Panc1 (cell line): ENCODE results near the gene FAM174C. TPM values are rescaled to one million over a fixed set of nuclear protein-coding genes. Genes with fewer than 3 reads are reported as not detected.
A peak's percentile ranks its signal among the peaks of the same experiment; 100 is the strongest.

Source experiments
- ATAC-seq: fragments of 200-7000 bp; cut with Tn5 transposase; 2 replicates; pipeline ENCODE4 v1.9.1; 2020; ENCODE audit warnings: mild to moderate bottlenecking, moderate library complexity
- BruUV-seq: library from RNA; stranded (reverse); fragments of 400-500 nt; replicated peaks from 2 replicates; lab custom pipeline; 2021; lab: Mats Ljungman, UMichigan
- CTCF ChIA-PET: fragments of 300-600 bp; sonication (Branson Sonifier 250); formaldehyde crosslinking; loops from one replicate; lab custom pipeline; 2022; ENCODE audit warnings: antibody characterized with exemption; lab: Charles Lee
- POLR2A ChIA-PET: fragments of 300-600 bp; sonication (Branson Sonifier 250); formaldehyde crosslinking; loops from one replicate; lab custom pipeline; 2022; ENCODE audit warnings: antibody characterized with exemption; lab: Charles Lee
- DNase-seq: peaks from one replicate; pipeline ENCODE4 v3.0.0-alpha.2; 2010; ENCODE audit warnings: low read depth, low spot score
- H3K27ac ChIP-seq: 2 replicates; pipeline ENCODE4 v1.5.1; 2011; ENCODE audit warnings: mild to moderate bottlenecking, low read length, inconsistent platforms
- H3K27me3 ChIP-seq: fragments of 200-500 bp; sonication (Bioruptor generic); 2 replicates; pipeline ENCODE4 v1.6.0; 2014; ENCODE audit warnings: low read length, inconsistent platforms; ENCODE audit not compliant: control insufficient read depth, insufficient read depth
- H3K36me3 ChIP-seq: fragments of 200-500 bp; sonication (Bioruptor generic); 2 replicates; pipeline ENCODE4 v1.5.1; 2014; ENCODE audit warnings: inconsistent platforms, mild to moderate bottlenecking, low read length, moderate library complexity; ENCODE audit not compliant: control insufficient read depth, insufficient read depth
- H3K4me1 ChIP-seq: 2 replicates; pipeline ENCODE4 v1.5.1; 2011; ENCODE audit warnings: inconsistent platforms, mild to moderate bottlenecking, low read length, moderate library complexity; ENCODE audit not compliant: control insufficient read depth, insufficient read depth
- H3K4me3 ChIP-seq, 2 experiments: 2 replicates each; pipeline ENCODE4 v1.5.1; 2011 to 2012; ENCODE audit warnings: low read depth in 2 of 2, low read length in 2 of 2, mild to moderate bottlenecking in 2 of 2, inconsistent platforms in 1 of 2, moderate library complexity in 1 of 2
- H3K9me3 ChIP-seq: fragments of 200-500 bp; sonication (Bioruptor generic); 2 replicates; pipeline ENCODE4 v1.5.1; 2014; ENCODE audit warnings: low read depth, mild to moderate bottlenecking, inconsistent platforms, low read length, moderate library complexity; ENCODE audit not compliant: control insufficient read depth, insufficient read depth
- CTCF ChIP-seq: fragments of 450-650 bp; IDR thresholded peaks from 2 replicates; pipeline ENCODE4 v1.5.1; 2017; ENCODE audit warnings: mild to moderate bottlenecking
- POLR2AphosphoS5 ChIP-seq: IDR thresholded peaks from 2 replicates; pipeline ENCODE4 v1.6.1; 2012; ENCODE audit warnings: mild to moderate bottlenecking, low read depth, low read length, moderate library complexity
- REST ChIP-seq, 2 experiments: IDR thresholded peaks; 2 replicates each; pipeline ENCODE4 v1.6.1; 2011 to 2012; ENCODE audit warnings: low read depth in 2 of 2, control low read depth in 1 of 2, low read length in 1 of 2, mild to moderate bottlenecking in 1 of 2, moderate library complexity in 1 of 2; ENCODE audit not compliant: insufficient read depth in 1 of 2
- SIN3A ChIP-seq: IDR thresholded peaks from 2 replicates; pipeline ENCODE4 v1.6.1; 2012; ENCODE audit warnings: low read depth, mild to moderate bottlenecking, low read length, moderate library complexity, borderline replicate concordance; ENCODE audit not compliant: insufficient read depth
- TCF7L2 ChIP-seq: IDR thresholded peaks from 2 replicates; pipeline ENCODE4 v1.6.1; 2011; ENCODE audit warnings: mild to moderate bottlenecking, low read depth, low read length, inconsistent platforms
- in situ Hi-C: cut with HindIII; loops from 2 replicates; pipeline ENCODE4 v1.10.0; 2016; ENCODE audit warnings: low sequenced_read_pairs, low pct_unique_long_range_greater_than_20kb
- intact Hi-C: fragments of 100-400 bp; cut with micrococcal nuclease; formaldehyde crosslinking; loops from one replicate; pipeline ENCODE4 v1.10.0; 2022; ENCODE audit not compliant: unreplicated experiment
- total RNA-seq: library from RNA; stranded (reverse); gene quantifications from one replicate; pipeline ENCODE4 v1.2.1, GENCODE V29; 2021; ENCODE audit not compliant: unreplicated experiment

The FAM174C gene
- total RNA-seq, 1 experiment from 2014 or later, result 133 TPM

- H3K4me1 ChIP-seq, result peaks cover 31% of the 10 kb centered on the region
- CTCF ChIA-PET, result no interaction called here
- peak overlapping the region; percentile 91 for H3K27ac ChIP-seq
- TSS peak; percentile 80 for BruUV-seq
- DNase-seq (no peak), ATAC-seq (no peak)
- intact Hi-C loops, result loop anchor here (10.0 kb wide), 1 partner anchor 104 kb away; no protein-coding TSS in a partner anchor
- in situ Hi-C loops, result no loop called here
- H3K9me3 ChIP-seq, result no peaks in the 10 kb centered on the region
- H3K4me3 ChIP-seq, result no peak overlapping the region; a peak in 1 of 4 replicates
- no peaks in the 10 kb centered on the region for H3K27me3 ChIP-seq
- no peak for TF ChIP-seq SIN3A
- TF ChIP-seq CTCF, result no peak
- TF ChIP-seq TCF7L2, result no peak
- no peak for TF ChIP-seq POLR2AphosphoS5
- TF ChIP-seq REST (IDR thresholded peaks at IDR 0.05; ENCODE audit: insufficient read depth in 1 of 2, low read depth in 2 of 2, low read length in 1 of 2), result no peak
- no peaks in the 10 kb centered on the region; the same call in 1 of the 2 replicates for H3K36me3 ChIP-seq
- POLR2A ChIA-PET, result no interaction called here
Observed at GRCh38 chr19:1270854-1271527, 4.3 kb upstream of the FAM174C start.

GRCh38 chr19:1271528-1272422, 3.6 kb upstream of the FAM174C start:
- Histone ChIP-seq H3K27ac (peak overlapping the region; percentile 69), H3K4me3 (no peak overlapping the region), H3K4me1 (peaks cover 33% of the 10 kb centered on the region), H3K9me3 (no peaks in the 10 kb centered on the region), H3K27me3 (no peaks in the 10 kb centered on the region), H3K36me3 (no peaks in the 10 kb centered on the region; the same call in 1 of the 2 replicates)
- ChIA-PET POLR2A (no interaction called here), CTCF (no interaction called here)
- intact Hi-C loops (loop anchor here (10.0 kb wide), 1 partner anchor 103 kb away; no protein-coding TSS in a partner anchor), in situ Hi-C loops (no loop called here)
- TF ChIP-seq TCF7L2, result no peak
- 0 out of 2 replicates have a peak, but pooled peaks have one; percentile 12 for TF ChIP-seq POLR2AphosphoS5
- ATAC-seq (no peak), DNase-seq (no peak)
- BruUV-seq, result no TSS peak
